Fibroblast of mammary gland (primary cell): Measurements from ENCODE around the gene MYL12A.
"Not testable (repeated sequence)": the region's sequence is repeated elsewhere in the genome, so short reads cannot be mapped to it uniquely, and the experiment has no call there.

ENCODE experiments used
- DNase-seq: peaks from one replicate; pipeline ENCODE4 v3.0.0-alpha.2; 2010; ENCODE audit warnings: low read depth
- H3K4me3 ChIP-seq: 2 replicates; pipeline ENCODE4 v1.5.1; 2011; ENCODE audit warnings: low read depth, mild to moderate bottlenecking, low read length, moderate library complexity; ENCODE audit not compliant: control insufficient read depth
- CTCF ChIP-seq: conservative IDR thresholded peaks from 2 replicates; pipeline ENCODE4 v1.5.1; 2011; ENCODE audit warnings: low read depth, low read length, inconsistent platforms; ENCODE audit not compliant: control insufficient read depth, insufficient read depth

The MYL12A gene

GRCh38 chr18:3269241-3269913 is 21.8 kb downstream of the MYL12A start:
- TF ChIP-seq CTCF: no peak
- no peak overlapping the region for H3K4me3 ChIP-seq
- peak; percentile 62 for DNase-seq

GRCh38 chr18:3269914-3270299 is 22.3 kb downstream of the MYL12A start:
- no peak for DNase-seq
- no peak overlapping the region for H3K4me3 ChIP-seq
- TF ChIP-seq CTCF: no peak

GRCh38 chr18:3273042-3273441 is 25.4 kb downstream of the MYL12A start:
- no peak overlapping the region for H3K4me3 ChIP-seq
- no peak for TF ChIP-seq CTCF
- DNase-seq: no peak

GRCh38 chr18:3277643-3278213 is 30.1 kb downstream of the MYL12A start:
- DNase-seq, H3K4me3 ChIP-seq: not testable (repeated sequence)

- TF ChIP-seq CTCF: no peak
- no peak for DNase-seq
These were observed 31.9 kb downstream of the MYL12A start for GRCh38 chr18:3279201-3280185.

GRCh38 chr18:3281456-3282400 is 34.1 kb downstream of the MYL12A start:
- TF ChIP-seq CTCF: peak; percentile 54
- no peak overlapping the region for H3K4me3 ChIP-seq
- DNase-seq: peak; percentile 87

More at GRCh38 chr18:3279201-3280185, 31.9 kb downstream of the MYL12A start:
- no peak overlapping the region for H3K4me3 ChIP-seq
